Measurements from ENCODE around the gene ATP5ME. TPM values are rescaled to one million over a fixed set of nuclear protein-coding genes. Genes with fewer than 3 reads are reported as not detected.
A peak's percentile ranks its signal among the peaks of the same experiment; 100 is the strongest.

Gene ATP5ME
- total RNA-seq, 1 donor from 2014 or later = 255 TPM

GRCh38 chr4:633976-634598, 40.0 kb downstream of the ATP5ME start:
- FAIRE-seq = no peak
- no peak for DNase-seq (ENCODE audit: low read depth)
- no peak overlapping the region for H3K4me3 Mint-ChIP-seq (ENCODE audit: unreplicated experiment)

GRCh38 chr4:633406-633805, 40.7 kb downstream of the ATP5ME start:
- H3K4me3 ChIP-seq (ENCODE audit: insufficient read depth, low read depth, low read length) = no peak overlapping the region
- TF ChIP-seq EZH2 (IDR thresholded peaks at IDR 0.05; ENCODE audit: insufficient read depth, low read length) (no peak), CTCF (IDR thresholded peaks at IDR 0.05; ENCODE audit: insufficient read depth, low read depth, low read length) (no peak)
- H3K27ac ChIP-seq (ENCODE audit: low read depth, low read length) = no peak overlapping the region
- no peak overlapping the region for H3K4me2 ChIP-seq (ENCODE audit: low read length)
- no peaks in the 10 kb centered on the region for H3K79me2 ChIP-seq (ENCODE audit: insufficient read depth, low read length)
- no peak overlapping the region for H3K9ac ChIP-seq (ENCODE audit: low read length)
- H3K9me3 ChIP-seq (ENCODE audit: insufficient read depth, low read depth, low read length) = peaks cover 20% of the 10 kb centered on the region
- Mint-ChIP-seq H3K27me3 (ENCODE audit: low read depth, unreplicated experiment) (peaks cover 39% of the 10 kb centered on the region), H3K9me3 (ENCODE audit: unreplicated experiment) (peaks cover 21% of the 10 kb centered on the region), H3K4me3 (ENCODE audit: unreplicated experiment) (no peak overlapping the region), H3K36me3 (ENCODE audit: low read depth, unreplicated experiment) (no peaks in the 10 kb centered on the region), H3K4me1 (ENCODE audit: low read depth, unreplicated experiment) (no peaks in the 10 kb centered on the region), H3K27ac (ENCODE audit: unreplicated experiment) (no peak overlapping the region)
- no peaks in the 10 kb centered on the region for H3K36me3 ChIP-seq (ENCODE audit: insufficient read depth, low read length)
- no peak for FAIRE-seq
- H3K27me3 ChIP-seq (ENCODE audit: insufficient read depth, low read length) = peaks cover 2% of the 10 kb centered on the region
- H3K4me1 ChIP-seq (ENCODE audit: insufficient read depth, low read length) = no peaks in the 10 kb centered on the region
- H2AFZ ChIP-seq (ENCODE audit: low read depth, low read length) = no peak overlapping the region
- H4K20me1 ChIP-seq (ENCODE audit: insufficient read depth, low read length) = no peaks in the 10 kb centered on the region
- no peak for DNase-seq (ENCODE audit: low read depth)

More at GRCh38 chr4:633976-634598, 40.0 kb downstream of the ATP5ME start:
- Histone ChIP-seq H3K27ac (ENCODE audit: low read depth, low read length) (no peak overlapping the region), H3K4me1 (ENCODE audit: insufficient read depth, low read length) (no peaks in the 10 kb centered on the region), H3K9ac (ENCODE audit: low read length) (no peak overlapping the region), H3K79me2 (ENCODE audit: insufficient read depth, low read length) (no peaks in the 10 kb centered on the region), H3K27me3 (ENCODE audit: insufficient read depth, low read length) (peaks cover 2% of the 10 kb centered on the region), H3K9me3 (ENCODE audit: insufficient read depth, low read depth, low read length) (peaks cover 20% of the 10 kb centered on the region), H3K4me2 (ENCODE audit: low read length) (no peak overlapping the region), H4K20me1 (ENCODE audit: insufficient read depth, low read length) (no peaks in the 10 kb centered on the region), H3K36me3 (ENCODE audit: insufficient read depth, low read length) (no peaks in the 10 kb centered on the region), H2AFZ (ENCODE audit: low read depth, low read length) (no peak overlapping the region), H3K4me3 (ENCODE audit: insufficient read depth, low read depth, low read length) (no peak overlapping the region)
- no peaks in the 10 kb centered on the region for H3K36me3 Mint-ChIP-seq (ENCODE audit: low read depth, unreplicated experiment)
- no peak overlapping the region for H3K27ac Mint-ChIP-seq (ENCODE audit: unreplicated experiment)
- TF ChIP-seq CTCF (IDR thresholded peaks at IDR 0.05; ENCODE audit: insufficient read depth, low read depth, low read length) (no peak), EZH2 (IDR thresholded peaks at IDR 0.05; ENCODE audit: insufficient read depth, low read length) (no peak)
- peaks cover 21% of the 10 kb centered on the region for H3K9me3 Mint-ChIP-seq (ENCODE audit: unreplicated experiment)
- no peaks in the 10 kb centered on the region for H3K4me1 Mint-ChIP-seq (ENCODE audit: low read depth, unreplicated experiment)
- H3K27me3 Mint-ChIP-seq (ENCODE audit: low read depth, unreplicated experiment) = peaks cover 39% of the 10 kb centered on the region

GRCh38 chr4:632926-633325, 41.1 kb downstream of the ATP5ME start:
- H3K4me1 Mint-ChIP-seq (ENCODE audit: low read depth, unreplicated experiment) = no peaks in the 10 kb centered on the region
- Histone ChIP-seq H3K36me3 (ENCODE audit: insufficient read depth, low read length) (no peaks in the 10 kb centered on the region), H3K9me3 (ENCODE audit: insufficient read depth, low read depth, low read length) (peaks cover 20% of the 10 kb centered on the region), H3K79me2 (ENCODE audit: insufficient read depth, low read length) (no peaks in the 10 kb centered on the region), H3K27me3 (ENCODE audit: insufficient read depth, low read length) (peaks cover under 1% of the 10 kb centered on the region), H3K4me1 (ENCODE audit: insufficient read depth, low read length) (no peaks in the 10 kb centered on the region), H4K20me1 (ENCODE audit: insufficient read depth, low read length) (no peaks in the 10 kb centered on the region), H2AFZ (ENCODE audit: low read depth, low read length) (no peak overlapping the region), H3K9ac (ENCODE audit: low read length) (no peak overlapping the region), H3K4me2 (ENCODE audit: low read length) (no peak overlapping the region), H3K4me3 (ENCODE audit: insufficient read depth, low read depth, low read length) (no peak overlapping the region), H3K27ac (ENCODE audit: low read depth, low read length) (no peak overlapping the region)
- H3K9me3 Mint-ChIP-seq (ENCODE audit: unreplicated experiment) = peaks cover 21% of the 10 kb centered on the region
- H3K4me3 Mint-ChIP-seq (ENCODE audit: unreplicated experiment) = no peak overlapping the region
- no peak for DNase-seq (ENCODE audit: low read depth)
- peaks cover 37% of the 10 kb centered on the region for H3K27me3 Mint-ChIP-seq (ENCODE audit: low read depth, unreplicated experiment)
- peak overlapping the region; percentile 66 for H3K27ac Mint-ChIP-seq (ENCODE audit: unreplicated experiment)
- FAIRE-seq = no peak
- no peaks in the 10 kb centered on the region for H3K36me3 Mint-ChIP-seq (ENCODE audit: low read depth, unreplicated experiment)
- TF ChIP-seq EZH2 (IDR thresholded peaks at IDR 0.05; ENCODE audit: insufficient read depth, low read length) (no peak), CTCF (IDR thresholded peaks at IDR 0.05; ENCODE audit: insufficient read depth, low read depth, low read length) (no peak)

Measured in astrocyte (in vitro differentiated cells and primary cell).